Sigmoid colon (tissue), 7 donors: Measurements from ENCODE around the gene ZNF93. TPM values are rescaled to one million over a fixed set of nuclear protein-coding genes. Genes with fewer than 3 reads are reported as not detected.
"Not testable (repeated sequence)": the region's sequence is repeated elsewhere in the genome, so short reads cannot be mapped to it uniquely, and the experiment has no call there.

Experiments used
- DNase-seq: peaks from one replicate; pipeline ENCODE4 v3.0.0-alpha.2; 2019
- H3K27ac ChIP-seq, 4 donors: fragments of 200-600 bp; sonication (generic); one replicate each; pipeline ENCODE4 v1.5.1; 2016 to 2019; ENCODE audit warnings: mild to moderate bottlenecking in 1 of 4
- H3K27me3 ChIP-seq, 3 donors: fragments of 200-600 bp; sonication (generic); one replicate each; pipeline ENCODE4 v1.5.1; 2019; ENCODE audit warnings: mild to moderate bottlenecking in 1 of 3
- H3K36me3 ChIP-seq, 4 donors: fragments of 200-600 bp; sonication (generic); one replicate each; pipeline ENCODE4 v1.5.1; 2016 to 2019
- H3K4me1 ChIP-seq, 4 donors: fragments of 200-600 bp; sonication (generic); one replicate each; pipeline ENCODE4 v1.5.1; 2017 to 2019
- H3K4me3 ChIP-seq, 4 donors: fragments of 200-600 bp; sonication (generic); one replicate each; pipeline ENCODE4 v1.5.1; 2017 to 2019; ENCODE audit warnings: mild to moderate bottlenecking in 2 of 4, moderate library complexity in 1 of 4
- H3K9me3 ChIP-seq, 4 donors: fragments of 200-600 bp in 3 of 4; sonication (generic) in 3 of 4; one replicate each; pipeline versions ENCODE4 v1.5.1 to v1.6.1; 2013 to 2019
- CTCF ChIP-seq, 4 experiments: fragments of 450-650 bp in 3 of 4; fragments of 200-600 bp in 1 of 4; IDR thresholded peaks; one replicate each; pipeline ENCODE4 v1.5.1; 2016 to 2019; ENCODE audit warnings: antibody characterized with exemption in 4 of 4, mild to moderate bottlenecking in 3 of 4, moderate library complexity in 2 of 4
- EP300 ChIP-seq, 4 donors: sonication (generic); formaldehyde crosslinking; IDR thresholded peaks; one replicate each; pipeline ENCODE4 v1.6.1; 2017; ENCODE audit warnings: antibody characterized with exemption in 4 of 4
- POLR2A ChIP-seq, 2 donors: fragments of 450-650 bp; IDR thresholded peaks; one replicate each; pipeline ENCODE4 v1.6.1; 2016; ENCODE audit warnings: antibody characterized with exemption in 2 of 2, mild to moderate bottlenecking in 2 of 2, moderate library complexity in 2 of 2
- POLR2AphosphoS5 ChIP-seq, 4 donors: sonication (generic); formaldehyde crosslinking; IDR thresholded peaks; one replicate each; pipeline ENCODE4 v1.6.1; 2017; ENCODE audit warnings: antibody characterized with exemption in 4 of 4
- WGBS, 2 donors: extraction: QIAGEN DNeasy Blood & Tissue Kit; methylation state at CpG; one replicate each; pipeline ENCODE4 v1.1.7; 2013; 5-methylcytosine and 5-hydroxymethylcytosine counted together
- intact Hi-C: fragments of 100-400 bp; cut with DNase I; formaldehyde crosslinking; loops from one replicate; pipeline ENCODE4 v1.15.1; 2023
- polyA plus RNA-seq, 3 donors: library from polyadenylated mRNA; stranded (reverse); fragments of 200-250 nt; gene quantifications; one replicate each; pipeline ENCODE4 v1.2.3, GENCODE V29; 2013
- total RNA-seq, 4 donors: library from RNA; depleted of rRNA; stranded (reverse); fragments of >200 nt; gene quantifications; one replicate each; pipeline ENCODE4 v1.1.0, GENCODE V29; 2016
- donor health status: healthy with polysubstance abuse.
- donor health status: Bipolar disorder and iron deficiency.
- donor health status: healthy.

Gene ZNF93
- total and polyA plus RNA-seq, 7 donors: 1.2 to 14.4 (median 5.1) TPM

GRCh38 chr19:19877724-19878123 is 23.0 kb upstream of the ZNF93 start:
- Histone ChIP-seq H3K36me3 (peaks cover 0 to 22% (median 5%) of the 10 kb centered on the region in 4 donors), H3K27ac (no peak overlapping the region), H3K4me1 (peaks cover 0 to 13% (median 1%) of the 10 kb centered on the region in 4 donors), H3K4me3 (no peak overlapping the region), H3K9me3 (peaks cover 0 to 6% (median 0%) of the 10 kb centered on the region in 4 donors), H3K27me3 (no peaks in the 10 kb centered on the region)
- no peak for TF ChIP-seq POLR2AphosphoS5 (IDR thresholded peaks at IDR 0.05)
- TF ChIP-seq CTCF (IDR thresholded peaks at IDR 0.05): no peak
- no peak for TF ChIP-seq EP300 (IDR thresholded peaks at IDR 0.05)
- no peak for TF ChIP-seq POLR2A (IDR thresholded peaks at IDR 0.05)
- no peak for DNase-seq
- 85 to 88% methylated on average over 4 of the region's 4 CpGs for WGBS, 2 donors
- intact Hi-C loops: no loop called here

GRCh38 chr19:19884583-19884982 is 16.2 kb upstream of the ZNF93 start:
- no peak for TF ChIP-seq EP300 (IDR thresholded peaks at IDR 0.05)
- TF ChIP-seq POLR2A (IDR thresholded peaks at IDR 0.05): no peak
- TF ChIP-seq POLR2AphosphoS5 (IDR thresholded peaks at IDR 0.05): no peak
- no peak for TF ChIP-seq CTCF (IDR thresholded peaks at IDR 0.05)
- WGBS, 2 donors: 96 to 98% methylated on average over 1 of the region's 1 CpG
- Histone ChIP-seq H3K27me3 (no peaks in the 10 kb centered on the region), H3K4me3 (no peak overlapping the region), H3K4me1 (no peaks in the 10 kb centered on the region), H3K36me3 (peaks cover 0 to 40% (median 3%) of the 10 kb centered on the region in 4 donors), H3K9me3 (peaks cover 0 to 19% (median 0%) of the 10 kb centered on the region in 4 donors), H3K27ac (no peak overlapping the region)
- intact Hi-C loops: no loop called here
- no peak for DNase-seq

- DNase-seq, H3K27ac ChIP-seq, intact Hi-C loops, H3K27me3 ChIP-seq, H3K4me3 ChIP-seq, H3K4me1 ChIP-seq: not testable (repeated sequence)
- Histone ChIP-seq H3K36me3 (peaks cover 9 to 28% (median 12%) of the 10 kb centered on the region in 4 donors), H3K9me3 (peaks cover 0 to 41% (median 11%) of the 10 kb centered on the region in 4 donors)
- 94 to 97% methylated on average over 3 of the region's 3 CpGs for WGBS, 2 donors
Measured at GRCh38 chr19:19892055-19892941, 8.4 kb upstream of the ZNF93 start.

GRCh38 chr19:19900139-19900728 is 512 bp upstream of the ZNF93 start:
- no peak for DNase-seq
- Histone ChIP-seq H3K4me3 (peak overlapping the region; percentile 54 to 85 (median 69)), H3K36me3 (no peaks in the 10 kb centered on the region), H3K4me1 (peaks cover 0 to 23% (median 6%) of the 10 kb centered on the region in 4 donors), H3K27me3 (no peaks in the 10 kb centered on the region), H3K9me3 (peaks cover 0 to 15% (median 0%) of the 10 kb centered on the region in 4 donors), H3K27ac (peak overlapping the region; percentile 83 to 99 (median 88))
- TF ChIP-seq CTCF (IDR thresholded peaks at IDR 0.05): no peak
- TF ChIP-seq EP300 (IDR thresholded peaks at IDR 0.05): no peak
- peak in 1 of 2 donors; percentile 63 for TF ChIP-seq POLR2A (IDR thresholded peaks at IDR 0.05)
- TF ChIP-seq POLR2AphosphoS5 (IDR thresholded peaks at IDR 0.05): no peak
- WGBS, 2 donors: 1% methylated on average over 9 of the region's 9 CpGs
- intact Hi-C loops: loop anchor here (1.0 to 10.0 kb wide), 5 partner anchors 33 to 233 kb away; partner anchors contain the start of genes ZNF101, ZNF14 and ZNF506

GRCh38 chr19:19907551-19907950 is 6.8 kb downstream of the ZNF93 start:
- intact Hi-C loops: loop anchor here (10.0 kb wide), 3 partner anchors 83 to 173 kb away; partner anchors contain the start of genes ZNF14 and ZNF506
- DNase-seq, H3K4me3 ChIP-seq, H3K27ac ChIP-seq, H3K36me3 ChIP-seq, H3K9me3 ChIP-seq, H3K4me1 ChIP-seq, H3K27me3 ChIP-seq: not testable (repeated sequence)
- WGBS, 2 donors: 78 to 89% methylated on average over 3 of the region's 3 CpGs
